Upper lobe of left lung (tissue), 4 donors: ENCODE measurements around the gene UBASH3A.

Experiments used
- CTCF ChIP-seq, 6 experiments: fragments of 450-650 bp in 4 of 6; fragments of 200-600 bp in 2 of 6; sonication (generic) in 2 of 6; IDR thresholded peaks; one replicate each; pipeline ENCODE4 v1.5.1; 2016 to 2019; ENCODE audit warnings: antibody characterized with exemption in 6 of 6
- POLR2A ChIP-seq, 4 donors: fragments of 450-650 bp; IDR thresholded peaks; one replicate each; pipeline ENCODE4 v1.5.1; 2016 to 2017; ENCODE audit warnings: antibody characterized with exemption in 4 of 4, mild to moderate bottlenecking in 2 of 4
- POLR2AphosphoS5 ChIP-seq, 2 donors: sonication (generic); formaldehyde crosslinking; IDR thresholded peaks; one replicate each; pipeline ENCODE4 v1.5.1; 2017; ENCODE audit warnings: antibody characterized with exemption in 2 of 2

GRCh38 chr21:42481169-42481568 lies 77.5 kb downstream of the UBASH3A start:
- TF ChIP-seq CTCF (IDR thresholded peaks at IDR 0.05) (no peak), POLR2A (IDR thresholded peaks at IDR 0.05) (no peak), POLR2AphosphoS5 (IDR thresholded peaks at IDR 0.05) (no peak)
